IPS DF 19.7 (cell line): Measurements from ENCODE around the gene IQGAP2.
"Not testable (repeated sequence)": the region's sequence is repeated elsewhere in the genome, so short reads cannot be mapped to it uniquely, and the experiment has no call there.

Experiments
- DNase-seq: peaks from one replicate; pipeline ENCODE4 v3.0.0-alpha.2; 2013; ENCODE audit warnings: low read depth, low spot score

The IQGAP2 gene

DNA sequence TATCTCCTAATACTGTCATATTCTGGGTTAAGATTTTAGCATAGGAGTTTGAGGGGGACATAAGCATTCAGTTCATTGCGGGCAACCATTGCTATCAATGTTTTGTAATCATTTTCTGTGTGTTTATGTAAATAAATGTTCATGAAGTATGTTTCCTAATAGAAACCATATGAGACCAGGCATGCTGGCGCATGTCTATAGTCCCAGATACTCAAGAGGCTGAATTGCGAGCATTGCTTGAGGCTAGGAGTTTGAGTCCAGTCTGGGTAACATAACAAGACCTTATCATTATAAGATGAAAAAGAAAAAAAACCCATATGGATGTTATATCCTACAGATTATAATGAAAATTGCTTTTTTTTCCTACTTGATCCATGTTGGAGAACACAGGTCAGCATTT is 129.0 kb downstream of the IQGAP2 start:
- DNase-seq = no peak

DNA sequence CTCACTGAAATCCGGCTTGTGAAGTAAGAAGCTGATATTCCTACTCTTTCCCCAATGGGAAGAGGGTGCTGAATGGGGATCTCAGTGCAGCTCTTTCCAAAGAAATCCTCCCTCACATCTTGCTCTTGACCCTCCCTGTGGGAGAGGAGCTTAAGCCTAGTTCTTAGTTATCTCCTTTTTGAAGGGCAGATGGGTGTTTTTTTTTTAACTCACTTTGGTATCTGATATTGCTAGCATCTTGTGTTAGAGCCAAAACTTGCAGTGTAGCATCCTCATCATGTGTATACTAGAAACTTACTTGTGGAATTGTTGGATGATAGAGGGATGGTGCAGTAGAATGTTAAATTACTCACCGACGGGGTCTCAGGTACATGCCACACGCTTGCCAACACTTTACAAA is 129.9 kb downstream of the IQGAP2 start:
- no peak for DNase-seq

DNA sequence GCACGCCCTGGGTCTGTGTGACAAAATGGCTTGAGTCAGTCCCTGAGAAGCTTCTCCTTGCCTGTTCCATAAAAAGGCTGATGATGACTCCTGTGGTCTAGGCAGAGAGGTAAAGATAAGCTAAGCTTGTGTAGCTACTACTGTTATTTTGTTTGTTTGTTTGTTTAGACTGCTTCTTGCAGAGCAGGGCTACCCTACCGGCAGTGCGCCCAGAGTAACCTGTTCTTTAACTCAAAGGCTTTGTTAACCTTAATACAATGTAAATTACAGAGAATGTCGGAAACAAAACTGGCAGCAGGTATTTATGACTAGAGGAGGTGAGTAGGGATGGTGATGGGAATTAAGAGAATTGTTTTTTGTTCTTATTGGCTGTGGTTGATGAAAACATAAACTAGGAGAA is 132.5 kb downstream of the IQGAP2 start:
- no peak for DNase-seq

DNA sequence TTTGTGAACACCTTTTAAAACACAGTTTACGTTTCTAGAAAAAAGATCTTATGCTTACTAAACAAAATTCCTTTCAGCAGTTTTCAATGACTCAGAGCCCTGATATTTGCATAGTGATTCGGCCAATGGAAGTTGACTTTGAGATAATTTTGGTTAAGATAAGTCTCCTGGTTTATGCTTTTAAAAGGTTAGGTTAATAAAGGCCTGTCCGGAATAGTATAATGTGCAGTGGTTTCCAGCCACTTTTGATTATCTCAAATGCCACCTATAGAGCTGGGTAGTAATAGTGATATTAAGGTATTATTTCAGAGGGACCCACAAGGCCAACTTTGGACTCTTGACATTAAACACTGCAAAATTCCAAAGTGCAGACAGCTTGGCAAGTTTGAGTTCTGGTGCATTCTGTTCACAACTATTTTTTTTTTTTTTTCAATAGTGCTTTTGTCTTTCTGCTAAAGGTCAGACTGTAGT is 134.0 kb downstream of the IQGAP2 start:
- DNase-seq = no peak

DNA sequence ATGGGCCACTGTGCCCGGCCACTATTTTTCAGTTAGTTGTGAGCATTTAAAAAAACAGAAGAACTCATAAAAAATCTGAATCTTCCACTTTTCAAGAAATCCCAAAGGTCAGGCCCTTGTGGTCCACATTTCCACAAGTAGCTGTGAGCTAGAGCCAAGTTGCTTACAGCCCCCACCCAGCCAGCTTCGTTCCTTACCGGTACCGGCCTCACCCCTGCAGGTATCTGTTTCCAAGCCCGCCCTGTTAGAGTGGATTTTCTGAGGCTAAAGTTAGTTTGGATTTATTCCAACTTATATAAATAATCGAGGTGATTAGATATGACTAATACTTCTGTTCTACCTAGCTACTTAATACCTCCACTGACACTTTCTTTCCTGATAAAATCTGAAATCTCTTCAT is 139.2 kb downstream of the IQGAP2 start:
- DNase-seq = no peak

DNA sequence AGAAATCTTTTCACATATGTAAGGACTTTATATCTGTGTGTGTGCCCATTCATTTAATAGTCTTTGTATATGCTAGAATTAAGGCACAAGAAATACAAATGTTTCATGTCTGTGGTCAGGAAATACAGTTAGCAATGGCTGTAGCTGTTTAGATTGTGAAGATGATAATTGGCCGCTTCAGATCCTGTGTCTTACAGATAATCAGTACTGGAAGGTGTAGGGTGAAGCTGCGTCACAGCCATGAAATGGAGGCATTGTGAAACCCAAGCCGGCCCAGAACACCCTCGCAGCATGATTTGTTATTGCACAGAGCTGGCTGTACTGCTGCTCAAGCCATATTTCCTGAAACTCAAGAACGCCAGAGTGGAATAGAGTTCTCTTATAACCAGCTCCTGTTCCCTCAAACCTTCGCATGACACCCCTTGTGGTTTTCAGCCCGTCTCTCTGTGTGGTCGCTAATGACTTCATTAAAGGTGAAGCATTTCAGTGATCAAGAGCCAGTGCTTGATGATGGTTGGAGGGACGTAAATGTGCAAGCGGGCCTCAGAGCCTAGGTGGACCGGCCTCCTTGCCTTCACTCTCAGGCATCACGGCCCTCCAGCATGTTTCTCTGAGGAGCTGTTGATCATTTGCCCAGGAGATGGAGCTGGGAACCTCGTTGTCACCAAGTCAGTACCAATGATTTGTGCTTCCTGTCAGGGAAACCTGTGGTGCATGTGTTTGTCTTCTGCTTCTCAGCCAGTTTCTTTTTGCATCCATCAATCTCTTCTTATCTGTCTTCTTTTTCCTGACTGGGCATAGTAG is 140.0 kb downstream of the IQGAP2 start:
- no peak for DNase-seq

DNA sequence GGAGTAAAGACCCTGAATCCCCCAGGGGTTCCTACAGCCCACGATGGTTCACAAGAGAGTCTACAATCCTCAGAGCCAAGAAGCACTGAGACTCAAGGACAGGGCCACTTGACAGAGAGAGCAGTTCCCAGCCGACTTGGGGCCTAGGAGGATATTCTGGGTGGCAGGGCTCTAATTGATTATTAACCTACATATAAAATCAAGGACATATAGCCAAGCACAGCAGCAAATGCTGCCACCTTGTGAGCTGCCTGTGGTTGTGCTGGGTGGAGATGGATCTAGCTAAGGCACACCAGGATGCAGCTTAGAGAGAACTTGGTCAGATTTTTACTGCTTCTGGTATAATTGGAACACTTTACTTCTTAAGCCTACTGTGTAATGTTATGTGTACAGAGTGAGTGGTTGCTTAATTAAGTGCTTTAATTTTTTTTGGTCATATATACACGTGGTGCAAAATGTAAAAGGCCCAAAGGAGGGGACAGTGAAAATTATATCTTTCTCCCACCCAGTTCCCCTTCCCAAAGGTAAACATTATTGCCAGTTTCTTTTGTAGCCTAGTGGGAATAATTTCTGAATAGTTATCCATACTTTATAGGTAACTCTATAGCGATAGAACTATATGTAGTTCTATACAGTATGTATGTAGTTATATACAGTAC is 141.3 kb downstream of the IQGAP2 start:
- DNase-seq = no peak

DNA sequence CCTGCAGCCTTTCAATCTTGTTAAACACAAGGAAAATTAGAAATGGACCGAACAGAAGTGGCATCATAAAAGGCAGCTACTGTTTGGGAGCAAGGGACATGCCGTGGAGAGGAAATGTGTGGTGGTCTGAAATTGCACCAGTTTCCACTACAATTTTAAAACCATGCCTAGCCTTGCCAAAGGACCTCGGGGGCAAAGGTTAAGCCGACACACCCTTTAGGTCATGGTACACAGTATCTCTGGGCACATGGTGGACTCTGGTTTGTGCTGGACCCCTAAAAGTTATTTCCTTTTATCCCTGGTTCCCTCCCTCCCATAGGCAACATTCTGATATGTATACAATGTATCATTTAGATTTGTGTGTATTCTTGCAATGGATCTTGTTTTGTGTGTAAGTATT is 142.1 kb downstream of the IQGAP2 start:
- no peak for DNase-seq

DNA sequence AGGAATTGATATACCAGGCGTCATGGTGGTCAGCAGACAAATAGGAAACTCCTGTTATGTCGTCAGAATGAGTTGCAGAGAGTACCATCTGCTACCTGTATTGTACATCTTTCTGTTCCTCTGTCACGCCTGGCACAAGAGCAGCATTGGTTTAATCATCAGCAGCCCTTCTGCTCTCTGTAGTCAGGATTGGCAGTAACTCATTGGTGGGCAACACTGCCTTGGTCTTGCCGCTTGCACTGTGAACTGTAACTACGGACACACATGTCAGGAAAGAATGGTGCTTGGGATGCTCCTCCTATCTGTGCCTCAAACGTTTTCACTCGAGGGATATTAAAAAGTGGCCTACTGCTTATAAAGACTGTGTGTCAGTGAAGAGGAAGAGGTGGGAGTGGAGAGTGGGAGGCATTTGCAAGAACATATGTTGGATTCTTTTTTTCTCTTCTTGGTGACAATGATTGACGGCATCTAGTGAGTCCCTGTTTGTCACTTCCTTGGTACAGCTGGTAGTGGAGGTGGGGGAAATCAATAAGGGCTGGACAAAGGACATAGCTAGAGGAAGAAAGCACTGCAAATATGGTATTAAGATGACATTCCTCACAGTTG is 143.5 kb downstream of the IQGAP2 start:
- DNase-seq = no peak

DNA sequence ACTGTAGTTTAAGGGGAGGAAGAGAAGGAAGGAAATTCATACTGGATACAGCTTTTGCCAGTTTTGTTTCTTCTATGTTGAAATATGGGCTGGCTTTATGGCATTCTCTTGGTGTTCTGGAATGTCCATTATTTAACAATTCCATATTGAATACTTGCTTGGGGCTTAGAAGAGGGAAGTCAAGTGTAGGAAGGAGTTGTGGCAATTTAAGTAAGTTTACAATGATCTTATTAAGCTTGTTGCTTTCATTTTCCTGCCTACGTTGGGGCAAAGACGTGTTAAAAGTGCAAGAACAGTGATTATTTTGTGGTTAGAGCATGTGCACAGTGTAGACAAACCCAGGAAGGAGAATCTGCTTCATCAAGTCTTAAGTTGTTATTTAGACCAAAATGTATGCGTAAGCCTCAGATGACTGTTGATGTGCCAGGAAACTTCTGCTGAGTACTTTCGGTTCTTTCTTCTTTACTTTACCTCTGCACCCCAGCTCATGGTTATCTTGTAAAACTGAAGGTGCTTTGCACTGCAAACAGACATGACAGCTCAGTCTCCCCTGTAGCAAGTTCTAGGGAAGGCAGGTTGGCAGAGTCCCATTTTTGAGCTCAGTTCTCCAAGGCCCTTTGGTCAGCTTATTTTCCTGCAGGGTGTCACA is 144.3 kb downstream of the IQGAP2 start:
- DNase-seq = no peak

DNA sequence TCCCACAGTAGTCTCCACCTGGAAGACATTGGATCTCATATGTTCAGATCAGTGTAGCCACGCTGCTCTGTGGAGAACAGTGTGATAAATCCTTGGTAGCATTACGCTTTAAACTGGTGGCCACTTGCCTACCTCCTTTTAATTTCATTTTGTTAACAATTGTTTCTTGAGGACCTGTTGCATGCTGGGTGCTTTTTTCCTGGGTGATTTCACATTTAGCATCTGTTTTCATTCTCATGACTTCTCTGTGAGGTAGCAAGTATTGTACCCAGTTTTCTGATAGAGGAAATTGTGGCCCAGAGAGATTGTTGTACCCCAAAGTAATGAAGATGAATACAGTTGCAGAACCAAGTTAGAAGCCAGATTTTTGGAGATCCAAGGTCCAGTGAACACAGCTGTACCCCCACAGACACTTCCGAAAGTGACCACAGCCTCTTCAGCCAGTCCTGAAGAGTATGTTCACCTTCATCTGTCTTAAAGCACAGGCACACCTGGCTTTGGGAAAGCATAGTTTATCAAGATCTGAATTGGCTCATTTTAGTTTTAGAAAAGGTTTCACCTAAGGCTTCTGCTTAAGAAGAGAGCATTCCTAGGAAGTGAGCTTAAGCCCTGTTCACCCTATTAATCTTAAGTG is 144.9 kb downstream of the IQGAP2 start:
- DNase-seq = no peak

DNA sequence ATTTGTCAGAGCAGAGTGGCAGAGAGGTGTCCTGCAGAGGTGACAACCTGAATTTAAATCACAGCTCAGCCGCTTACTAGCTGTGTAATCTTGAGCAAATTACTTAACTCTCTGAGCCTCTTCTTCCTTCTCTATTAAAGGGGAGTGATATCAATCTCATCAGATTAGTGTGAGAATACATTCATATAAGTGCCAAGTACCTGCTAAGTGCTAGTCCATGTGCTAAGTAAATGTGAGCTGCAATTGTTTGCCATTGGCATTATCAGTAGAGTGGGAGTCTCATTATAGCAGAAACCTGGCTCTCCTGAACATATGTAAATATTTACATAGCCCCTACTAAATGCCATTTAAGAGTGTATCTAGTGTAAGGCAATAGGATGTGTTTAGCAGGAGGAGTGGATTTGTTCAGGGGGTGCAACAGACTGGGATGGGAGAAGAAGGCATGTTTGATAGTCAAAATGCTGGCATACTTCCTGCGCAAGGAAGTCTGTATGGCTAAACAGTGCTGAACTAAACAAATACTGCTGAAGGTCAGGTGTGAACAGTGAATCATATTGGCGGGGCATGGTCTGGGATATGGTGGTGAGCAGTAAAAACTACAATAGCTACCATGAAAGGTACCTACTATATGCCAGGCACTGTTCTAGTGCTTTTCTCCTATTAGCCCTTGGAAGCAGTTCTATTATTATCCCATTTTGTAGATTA is 145.6 kb downstream of the IQGAP2 start:
- DNase-seq = no peak

DNA sequence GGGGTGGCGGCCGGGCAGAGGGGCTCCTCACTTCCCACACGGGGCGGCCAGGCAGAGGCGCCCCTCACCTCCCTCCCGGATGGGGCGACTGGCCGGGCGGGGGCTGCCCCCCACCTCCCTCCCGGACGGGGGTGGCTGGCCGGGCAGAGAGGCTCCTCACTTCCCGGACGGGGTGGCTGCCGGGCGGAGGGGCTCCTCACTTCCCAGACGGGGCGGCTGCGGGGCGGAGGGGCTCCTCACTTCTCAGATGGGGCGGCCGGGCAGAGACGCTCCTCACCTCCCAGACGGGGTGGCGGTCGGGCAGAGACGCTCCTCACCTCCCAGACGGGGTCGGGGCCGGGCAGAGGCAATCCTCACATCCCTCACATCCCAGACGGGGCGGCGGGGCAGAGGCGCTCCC is 147.8 kb downstream of the IQGAP2 start:
- not testable (repeated sequence) for DNase-seq

DNA sequence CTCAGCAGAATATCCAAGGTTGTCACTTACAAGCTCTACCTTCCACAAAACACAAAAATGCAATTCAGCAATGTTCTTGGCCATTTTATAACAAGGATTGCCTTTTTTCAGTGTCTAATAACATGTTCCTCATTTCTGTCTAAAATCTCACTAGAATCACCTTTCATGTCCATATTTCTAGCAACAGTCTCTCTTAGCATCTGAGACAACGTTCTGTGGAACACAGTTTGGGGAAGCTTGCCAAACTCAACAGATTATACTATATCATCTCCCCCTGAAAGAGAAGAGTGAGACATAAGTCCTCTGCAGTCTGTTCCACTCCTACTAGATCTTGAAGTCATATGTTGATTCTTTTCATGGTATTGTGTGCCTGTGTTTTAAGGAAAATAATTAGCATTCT is 149.5 kb downstream of the IQGAP2 start:
- DNase-seq = no peak

DNA sequence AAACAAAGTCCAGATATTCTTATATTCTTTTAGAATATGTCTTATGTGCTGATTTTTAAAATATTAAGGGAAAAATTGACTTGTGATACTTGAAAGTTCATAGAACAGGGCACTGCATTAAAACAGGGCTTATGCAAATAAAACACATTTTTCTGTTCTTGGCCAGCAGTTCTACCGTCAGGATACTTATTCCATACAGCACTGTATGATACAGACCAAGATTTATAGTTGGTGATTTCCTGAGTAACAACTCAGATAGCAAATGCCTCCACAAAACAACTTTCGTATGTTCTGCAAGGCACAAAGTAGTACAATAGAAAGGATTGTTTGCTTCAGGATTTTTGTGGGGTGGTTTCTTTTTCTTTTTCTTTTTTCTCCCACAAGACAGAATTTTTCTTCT is 150.2 kb downstream of the IQGAP2 start:
- no peak for DNase-seq

DNA sequence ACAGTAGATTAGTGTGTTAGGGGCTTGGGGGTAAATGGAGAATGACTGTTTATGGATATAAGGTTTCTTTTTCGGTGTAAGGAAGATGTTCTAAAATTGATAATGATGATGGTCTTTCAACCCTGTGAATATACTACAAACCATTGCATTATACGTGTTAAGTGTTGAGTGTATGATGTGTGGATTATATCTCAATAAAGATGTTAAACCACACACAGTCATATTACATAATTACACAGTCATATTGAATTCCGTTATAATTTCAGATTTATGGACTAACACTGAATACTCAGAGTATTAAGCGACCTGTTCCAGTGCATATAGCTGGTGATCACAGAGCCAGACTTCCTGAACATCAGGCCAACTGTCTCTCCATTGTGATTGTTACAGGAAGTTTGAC is 152.0 kb downstream of the IQGAP2 start:
- no peak for DNase-seq

DNA sequence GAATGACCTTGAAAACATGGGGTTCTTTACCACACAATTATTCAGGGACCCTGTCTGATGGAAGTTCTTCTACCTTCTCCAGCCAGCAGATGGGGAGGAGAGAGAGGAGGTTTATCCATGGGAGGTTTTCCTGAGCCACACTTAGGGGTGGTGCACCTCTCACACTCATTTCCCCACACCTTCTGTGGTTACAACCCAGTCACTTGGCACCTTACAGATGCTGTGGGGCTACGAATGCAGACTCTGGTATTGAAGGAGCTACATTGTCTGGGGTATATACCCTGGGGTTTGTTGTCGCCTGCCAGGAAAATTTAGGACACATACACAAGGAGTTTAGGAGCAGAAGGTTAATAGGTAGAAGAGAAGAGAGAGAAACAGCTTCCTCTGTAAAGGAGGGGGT is 152.6 kb downstream of the IQGAP2 start:
- DNase-seq = no peak

DNA sequence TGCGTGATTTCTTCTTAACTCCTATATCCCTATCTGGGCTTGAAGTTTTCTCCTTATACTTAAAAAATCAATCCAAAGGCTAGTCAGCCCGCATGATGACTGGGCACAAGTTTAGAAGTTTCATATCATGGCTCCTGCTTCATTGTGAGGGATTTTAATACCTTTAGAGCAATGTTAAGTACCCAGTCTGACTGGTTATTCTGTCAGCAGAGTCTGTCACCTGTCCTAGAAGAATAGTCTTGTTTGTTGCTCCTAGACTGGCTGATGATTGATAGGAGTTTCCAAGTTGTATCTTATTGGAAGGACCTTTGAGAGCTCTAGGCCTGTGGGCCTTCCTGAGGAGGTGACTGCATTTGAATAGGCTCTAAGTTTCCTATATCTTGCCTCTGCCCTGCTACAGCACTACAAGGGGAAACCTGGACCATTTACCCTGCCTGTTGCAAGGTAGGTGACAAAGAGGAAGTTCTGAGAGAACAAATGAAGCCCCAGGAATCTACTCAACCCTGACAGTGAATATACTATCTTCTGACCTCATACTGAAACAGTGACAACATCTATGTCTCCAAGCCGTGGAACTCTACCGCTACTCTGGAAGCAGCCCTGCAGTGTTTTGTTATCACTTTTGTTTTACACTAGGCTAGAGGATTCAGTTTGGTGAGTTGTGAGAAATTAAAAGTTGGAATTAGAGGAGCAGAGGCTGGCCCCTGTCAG is 153.6 kb downstream of the IQGAP2 start:
- no peak for DNase-seq

DNA sequence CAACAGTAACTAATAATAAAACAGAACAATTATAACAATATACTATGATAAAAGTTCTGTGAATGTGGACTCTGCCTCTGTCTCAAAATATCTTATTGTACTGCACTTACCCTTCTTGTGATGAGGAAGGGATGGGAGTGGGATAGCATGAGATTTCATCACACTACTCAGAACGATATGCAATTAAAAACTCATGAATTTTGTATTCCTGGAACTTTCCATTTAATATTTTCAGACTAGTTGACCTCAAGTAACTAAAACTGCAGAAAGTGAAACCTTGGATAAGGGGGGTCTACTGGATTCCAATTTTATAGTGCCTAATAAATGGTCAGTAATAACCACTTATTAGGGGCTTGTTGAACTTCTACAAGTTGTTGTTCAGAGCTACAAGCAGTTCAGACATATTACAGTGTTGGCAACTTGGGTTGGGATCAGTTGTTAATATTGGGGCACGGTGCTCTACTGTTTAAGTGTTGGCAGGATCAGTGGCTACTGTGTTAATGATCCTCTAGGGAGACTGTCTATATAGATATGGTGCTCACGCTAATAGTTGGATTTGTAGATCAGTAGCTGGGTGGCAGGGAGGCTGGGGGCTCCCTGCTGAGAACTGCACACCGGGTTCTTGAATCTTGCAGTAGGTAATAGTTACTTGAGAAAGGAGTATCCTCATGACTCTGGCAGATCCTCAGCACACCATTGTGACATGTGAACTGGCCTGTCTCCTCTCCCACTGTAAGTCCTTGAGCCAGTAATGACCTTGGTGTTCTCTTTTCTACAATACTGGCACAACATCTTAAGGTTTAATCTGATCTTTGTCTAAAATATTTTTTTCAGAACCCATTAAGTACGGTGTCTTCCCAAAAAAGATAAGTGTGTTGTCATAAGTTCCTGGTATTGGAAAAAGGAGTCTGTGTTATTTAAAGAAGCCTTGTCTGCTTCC is 158.1 kb downstream of the IQGAP2 start:
- no peak for DNase-seq

DNA sequence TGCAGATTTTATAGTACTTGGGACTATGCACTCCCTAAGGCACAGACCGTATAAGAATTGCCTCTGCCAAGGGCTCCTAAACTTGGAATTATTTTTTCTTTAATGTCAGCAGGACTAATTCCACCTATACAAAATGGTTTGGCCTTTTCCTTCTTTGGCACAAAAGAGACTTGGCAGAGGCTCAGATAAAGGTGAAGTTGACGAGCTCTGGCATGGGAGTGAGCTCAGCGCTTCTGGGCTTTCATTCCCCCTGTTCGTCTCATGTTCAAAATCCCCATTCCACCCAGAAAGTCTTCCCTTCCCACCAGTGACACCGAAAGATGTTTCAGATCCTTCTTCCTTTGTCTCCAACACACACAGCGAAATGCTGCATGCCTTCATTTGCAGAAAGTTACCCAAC is 158.9 kb downstream of the IQGAP2 start:
- DNase-seq = no peak
